MV-4-11 (cell line): ENCODE measurements around the gene BRIP1.
"Not testable (repeated sequence)": the region's sequence is repeated elsewhere in the genome, so short reads cannot be mapped to it uniquely, and the experiment has no call there.

Source experiments
- DNase-seq: peaks from one replicate; lab custom pipeline; 2025; lab: John Stamatoyannopoulos, UW

The BRIP1 gene

DNA sequence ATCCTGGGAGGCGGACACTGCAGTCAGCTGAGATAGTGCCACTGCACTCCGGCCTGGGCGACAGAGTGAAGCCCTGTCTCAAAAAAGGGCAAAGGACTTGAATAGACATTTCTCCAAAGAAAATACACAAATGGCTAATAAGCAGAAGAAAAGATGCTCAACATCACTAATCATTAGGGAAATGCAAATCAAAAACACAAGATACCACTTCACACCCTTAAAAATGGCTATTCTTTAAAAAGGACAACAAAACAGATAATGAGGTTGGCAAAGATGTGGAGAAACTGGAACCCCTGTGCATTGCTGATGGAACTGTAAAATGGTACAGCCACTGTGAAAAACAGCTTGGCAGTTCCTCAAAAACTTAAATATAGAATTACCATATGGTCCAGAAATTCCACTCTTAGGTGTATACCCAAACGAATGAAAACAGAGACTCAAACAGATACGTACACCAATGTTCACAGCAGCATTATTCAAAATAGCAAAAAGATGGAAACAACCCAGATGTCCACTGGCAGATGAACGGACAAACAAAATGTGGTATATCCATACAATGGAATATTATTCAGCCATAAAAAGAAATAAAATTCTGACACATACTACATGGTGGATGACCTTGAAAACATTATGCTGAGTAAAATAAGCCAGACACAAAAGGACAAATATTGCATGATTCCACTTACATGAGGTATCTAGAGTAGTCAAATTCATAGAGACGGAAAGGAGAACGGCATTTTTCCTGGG is 35.5 kb downstream of the BRIP1 start:
- no peak for DNase-seq

DNA sequence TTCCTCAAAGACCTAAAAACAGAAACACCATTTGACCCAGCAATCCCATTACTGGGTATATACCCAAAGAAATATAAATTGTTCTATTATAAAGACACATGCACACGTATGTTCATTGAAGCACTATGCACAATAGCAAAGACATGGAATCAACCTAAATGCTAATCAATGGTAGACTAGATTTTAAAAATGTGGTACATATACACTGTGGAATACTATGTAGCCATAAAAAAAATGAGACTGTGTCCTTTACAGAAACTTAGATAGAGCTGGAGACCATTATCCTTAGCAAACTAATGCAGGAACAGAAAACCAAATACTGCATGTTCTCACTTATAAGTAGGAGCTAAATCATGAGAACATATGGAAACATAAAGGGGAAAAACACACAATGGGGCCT is 36.5 kb downstream of the BRIP1 start:
- not testable (repeated sequence) for DNase-seq

DNA sequence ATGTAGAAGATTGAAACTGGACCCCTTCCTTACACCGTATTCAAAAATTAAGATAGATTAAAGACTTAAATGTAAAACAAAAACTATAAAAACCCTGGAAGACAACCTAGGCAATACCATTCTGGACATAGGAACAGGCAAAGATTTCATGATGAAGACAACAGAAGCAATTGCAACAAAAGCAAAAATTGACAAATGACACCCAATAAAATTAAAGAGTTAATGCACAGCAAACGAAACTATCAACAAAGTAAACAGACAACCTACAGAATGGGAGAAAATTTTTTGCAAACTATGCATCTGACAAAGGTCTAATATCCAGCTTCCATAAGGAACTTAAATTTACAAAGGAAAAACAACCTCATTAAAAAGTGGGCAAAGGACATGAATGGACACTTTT is 37.1 kb downstream of the BRIP1 start:
- DNase-seq: not testable (repeated sequence)

DNA sequence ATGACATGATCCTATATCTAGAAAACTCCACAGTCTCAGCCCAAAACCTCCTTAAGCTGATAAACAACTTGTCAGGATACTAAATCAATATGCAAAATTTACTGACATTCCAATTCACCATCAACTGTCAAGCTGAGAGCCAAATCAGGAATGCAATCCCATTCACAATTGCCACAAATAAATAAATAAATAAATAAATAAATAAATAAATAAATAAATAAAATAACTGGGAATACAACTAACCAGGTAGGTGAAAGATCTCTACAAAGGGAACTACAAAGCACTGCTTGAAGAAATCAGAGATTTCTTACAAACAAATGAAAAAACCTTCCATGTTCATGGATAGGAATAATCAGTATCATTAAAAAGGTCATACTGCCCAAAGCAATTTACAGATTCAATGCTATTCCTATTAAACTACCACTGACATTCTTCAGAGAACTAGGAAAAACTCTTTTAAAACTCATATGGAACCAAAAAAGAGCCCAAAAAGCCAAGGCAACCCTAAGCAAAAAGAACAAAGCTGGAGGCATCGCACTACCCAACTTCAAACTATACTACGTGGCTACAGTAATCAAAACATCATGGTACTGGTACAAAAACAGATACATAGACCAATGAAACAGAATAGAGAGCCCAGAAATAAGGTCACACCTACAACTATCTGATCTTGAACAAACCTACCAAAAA is 37.7 kb downstream of the BRIP1 start:
- DNase-seq: no peak

DNA sequence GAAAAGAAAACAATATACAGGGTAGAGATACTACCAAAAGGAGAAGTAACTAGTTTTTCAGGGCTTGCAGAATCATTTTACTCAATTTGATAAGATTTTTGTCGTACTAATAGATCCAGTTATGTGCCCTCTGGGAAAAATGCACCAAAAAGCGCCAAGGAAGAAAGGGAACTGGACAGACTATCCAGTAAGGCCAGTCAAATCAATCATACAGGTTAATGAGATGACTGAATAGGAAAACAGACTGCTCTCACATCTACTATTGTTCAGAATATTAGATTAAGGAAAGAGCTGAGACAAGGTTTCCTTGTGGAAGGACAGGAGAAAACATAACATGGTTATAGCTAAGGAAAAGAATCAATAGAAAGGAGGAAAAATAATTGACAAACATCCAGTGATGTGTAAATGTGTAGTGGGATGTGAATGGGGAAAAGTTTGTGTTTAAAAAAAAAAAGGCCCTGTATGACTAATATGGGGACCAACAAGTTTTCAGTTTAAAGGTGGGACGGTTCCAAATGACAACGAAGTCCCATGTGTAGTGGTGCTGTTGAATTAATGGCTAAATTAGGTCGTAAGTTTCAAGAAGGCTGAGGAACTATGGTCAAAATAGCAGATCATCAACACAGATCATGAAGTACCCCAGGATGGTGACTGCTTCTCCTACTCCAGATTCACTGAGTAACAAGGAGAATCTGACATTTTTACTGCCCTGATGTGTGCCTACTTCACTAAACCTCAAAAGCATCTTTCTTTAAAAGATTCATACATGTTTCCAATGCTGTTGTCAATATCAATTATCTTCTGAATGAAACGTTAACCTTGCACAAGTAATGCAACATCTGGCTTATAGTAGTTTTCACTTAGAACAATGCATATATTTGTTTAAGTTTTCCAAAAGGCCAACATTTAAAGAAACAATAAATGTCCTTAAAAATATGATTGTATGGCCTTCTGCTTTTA is 40.7 kb downstream of the BRIP1 start:
- DNase-seq: no peak

- DNase-seq: no peak
These were observed 41.7 kb downstream of the BRIP1 start for GRCh38 chr17:61821655-61822054.

GRCh38 chr17:61819265-61819664 is 44.1 kb downstream of the BRIP1 start:
- DNase-seq: not testable (repeated sequence)

GRCh38 chr17:61818225-61818624 is 45.1 kb downstream of the BRIP1 start:
- DNase-seq: no peak

DNA sequence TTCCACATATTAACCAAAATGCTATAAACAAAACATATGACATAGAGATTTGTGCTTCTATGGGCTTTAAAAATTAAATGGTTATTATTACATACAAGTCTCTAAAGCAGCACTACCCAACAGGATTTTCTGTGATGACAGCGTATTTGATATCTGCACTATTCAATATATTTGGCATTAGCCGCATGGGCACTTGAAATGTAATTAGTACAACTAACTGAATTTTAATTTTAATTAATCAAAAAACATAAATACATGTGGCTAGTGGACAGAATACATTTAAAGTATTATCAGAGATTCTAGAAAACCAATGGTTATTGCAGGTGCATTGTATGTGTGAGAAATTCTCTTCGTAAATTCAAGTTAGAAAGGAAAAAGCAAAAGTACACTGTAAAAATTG is 45.9 kb downstream of the BRIP1 start:
- no peak for DNase-seq

DNA sequence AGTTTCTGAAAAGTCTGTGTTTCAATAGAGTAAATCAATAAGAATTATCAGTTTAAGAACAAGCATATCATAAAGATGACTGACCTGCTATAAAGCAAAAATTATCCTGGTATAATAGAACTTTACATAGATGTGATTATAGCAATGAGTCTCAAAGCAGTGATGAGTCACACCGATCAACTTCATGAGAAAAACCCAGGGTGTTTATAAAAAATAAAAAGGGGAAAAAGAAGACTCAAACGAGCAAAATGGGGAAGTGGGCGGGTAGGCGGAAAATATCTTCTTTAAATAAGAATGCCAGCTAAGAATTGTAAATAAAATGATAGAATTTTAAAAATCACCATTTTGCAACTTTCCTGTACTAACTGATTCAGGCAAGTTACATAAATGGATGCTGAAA is 46.8 kb downstream of the BRIP1 start:
- DNase-seq: peak; percentile 84

GRCh38 chr17:61815863-61816503 is 47.3 kb downstream of the BRIP1 start:
- no peak for DNase-seq

- DNase-seq: no peak
These were observed 48.8 kb downstream of the BRIP1 start for GRCh38 chr17:61814485-61814884.

GRCh38 chr17:61813211-61813610 is 50.1 kb downstream of the BRIP1 start:
- no peak for DNase-seq

DNA sequence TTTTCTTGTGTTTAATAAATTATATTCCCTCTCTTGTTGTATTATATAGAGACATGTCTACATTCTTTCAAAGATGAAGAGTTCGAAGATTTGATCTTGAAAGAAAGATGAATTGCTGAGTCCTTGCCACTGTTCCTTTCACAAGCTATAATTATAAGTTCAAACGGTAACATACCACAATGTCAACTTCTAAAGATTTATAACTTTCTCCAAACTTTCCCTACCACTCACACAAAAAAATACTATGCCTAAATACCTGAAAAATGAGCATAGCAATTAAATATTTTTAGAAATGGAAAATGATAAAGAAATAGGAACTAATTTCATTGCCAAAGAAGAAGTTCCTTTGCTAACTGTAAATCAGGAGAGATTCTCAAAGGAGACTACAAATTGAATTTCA is 50.6 kb downstream of the BRIP1 start:
- no peak for DNase-seq

- peak; percentile 45 for DNase-seq
These were observed 53.4 kb downstream of the BRIP1 start for GRCh38 chr17:61809816-61810392.

- no peak for DNase-seq
These were observed 54.9 kb downstream of the BRIP1 start for GRCh38 chr17:61808442-61808841.

GRCh38 chr17:61806936-61807335 is 56.4 kb downstream of the BRIP1 start:
- no peak for DNase-seq

DNA sequence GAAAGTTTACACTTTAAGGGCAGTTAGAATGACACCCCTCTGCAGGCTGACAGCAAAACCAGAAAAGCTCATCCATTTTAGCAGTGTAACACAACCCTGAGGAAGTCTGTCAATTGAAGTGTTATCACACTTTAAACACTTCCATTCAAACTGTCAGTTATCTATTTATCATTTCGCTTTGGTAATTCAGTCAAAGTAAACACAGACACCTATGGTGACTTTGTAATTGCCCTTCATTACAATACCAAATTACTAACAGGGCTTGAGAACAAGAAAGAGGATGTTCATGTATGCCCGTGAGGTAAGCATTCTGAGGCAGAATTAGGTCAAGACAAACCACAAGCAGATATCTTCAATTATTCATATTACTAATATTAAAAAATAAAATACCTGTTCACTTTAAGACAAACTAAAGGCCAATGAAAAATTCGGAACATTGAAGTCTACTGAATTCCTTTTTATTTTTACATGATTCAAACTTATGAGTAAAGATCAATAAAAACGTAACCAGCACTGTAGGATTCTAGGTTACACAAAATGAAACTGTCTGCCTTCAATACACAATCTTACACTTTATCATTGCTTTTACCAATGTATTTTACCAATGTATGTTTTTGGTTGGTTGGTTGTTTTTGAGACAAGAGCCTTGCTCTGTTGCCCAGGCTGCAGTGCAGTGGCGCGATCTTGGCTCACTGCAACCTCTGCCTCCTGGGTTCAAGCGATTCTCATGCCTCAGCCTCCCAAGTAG is 57.1 kb downstream of the BRIP1 start:
- DNase-seq: no peak

DNA sequence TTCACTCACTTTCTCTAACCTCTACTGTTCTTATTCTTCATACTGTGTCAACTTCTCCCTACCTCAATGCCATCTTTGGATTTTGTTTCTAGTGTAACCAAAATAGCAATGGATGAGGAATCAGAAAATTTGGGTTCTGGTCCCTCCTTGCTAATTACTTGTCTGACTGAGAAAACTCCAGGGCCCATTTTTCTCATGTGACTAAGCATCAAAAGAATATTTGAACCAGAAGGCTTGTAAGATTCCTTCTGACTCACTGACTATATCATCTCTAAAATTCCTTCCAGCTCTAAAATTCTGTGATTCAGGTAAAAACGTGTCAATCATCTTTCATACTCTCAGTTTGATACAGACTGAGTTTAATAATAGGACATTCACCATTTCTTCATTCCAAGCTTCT is 57.9 kb downstream of the BRIP1 start:
- no peak for DNase-seq

DNA sequence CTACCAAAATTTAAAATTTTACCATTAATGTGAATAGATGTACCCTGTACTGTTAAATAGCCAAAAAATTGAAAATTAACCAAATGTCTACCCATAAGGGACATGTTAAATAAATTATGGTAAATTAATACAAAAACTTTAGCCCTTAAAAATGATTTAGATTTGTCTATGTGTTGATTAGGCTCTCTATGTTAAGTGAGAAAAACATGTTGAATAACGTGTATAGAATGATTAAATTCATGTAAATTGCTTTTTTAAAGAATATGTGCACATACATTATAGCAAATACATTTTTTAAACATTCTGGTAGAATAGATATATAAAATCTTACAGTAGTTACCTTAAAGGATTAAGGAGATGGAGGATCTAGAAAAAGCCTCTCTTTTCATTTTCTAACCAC is 59.5 kb downstream of the BRIP1 start:
- peak; percentile 12 for DNase-seq

DNA sequence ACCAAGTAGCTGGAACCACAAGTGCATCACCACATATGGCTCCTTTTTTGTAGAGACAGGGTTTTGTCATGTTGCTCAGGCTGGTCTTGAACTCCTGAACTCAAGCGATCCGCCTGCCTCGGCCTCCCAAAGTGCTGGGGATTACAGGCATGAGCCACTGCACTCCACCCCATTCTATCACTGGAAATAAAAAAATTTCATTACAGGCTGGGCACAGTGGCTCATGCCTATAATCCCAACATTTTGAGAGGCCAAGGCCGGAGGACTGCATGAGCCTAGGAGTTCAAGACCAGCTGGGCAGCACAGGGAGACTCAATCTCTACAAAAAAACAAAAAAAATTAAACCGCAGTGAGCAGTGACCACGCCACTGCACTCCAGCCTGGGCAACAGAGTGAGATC is 60.1 kb downstream of the BRIP1 start:
- DNase-seq: no peak
